ENCODE data around the gene CBFA2T3. TPM values are rescaled to one million over a fixed set of nuclear protein-coding genes. Genes with fewer than 3 reads are reported as not detected.

Gene CBFA2T3
- total and polyA plus RNA-seq, 2 of the 8 experiments (the other 6 are each of a cell fraction or from before 2014, with no cell fraction given), result 0.51 to 1.3 TPM

DNA sequence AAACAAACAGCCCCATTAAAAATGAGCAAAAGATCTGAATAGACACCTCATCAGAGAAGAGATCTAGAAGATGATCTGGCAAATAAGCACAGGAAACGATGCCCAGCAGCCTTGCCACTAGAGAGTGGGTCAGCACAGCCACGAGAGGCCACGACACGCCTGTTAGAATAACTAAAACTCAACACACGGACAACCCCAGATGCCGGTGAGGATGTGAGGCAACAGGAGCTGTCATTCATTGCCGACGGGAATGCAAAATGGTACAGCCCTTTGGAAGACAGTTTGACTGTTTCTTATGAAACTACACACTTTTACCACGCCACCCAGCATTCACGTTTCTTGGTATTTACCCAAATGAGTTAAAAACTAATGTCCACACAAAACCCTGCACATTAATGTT, 31.5 kb downstream of the CBFA2T3 start:
- Histone ChIP-seq H3K27ac (ENCODE audit: low read depth, low read length) (no peak overlapping the region), H3K4ac (replicated peaks; ENCODE audit: insufficient read length, low read depth, low read length) (no peak overlapping the region), H4K8ac (ENCODE audit: extremely low read depth, insufficient read depth, low read length) (no peak overlapping the region), H3K4me3 (ENCODE audit: extremely low read depth in 1 of 4, insufficient read depth in 2 of 4, low read depth in 3 of 4, low read length in 4 of 4) (no peak overlapping the region), H3K56ac (replicated peaks; ENCODE audit: insufficient read length, low read depth, low read length) (no peak overlapping the region), H2AK5ac (ENCODE audit: low read depth, low read length) (no peak overlapping the region), H3K9me3 (ENCODE audit: insufficient read depth in 2 of 2, low read depth in 1 of 2, low read length in 1 of 2) (no peaks in the 10 kb centered on the region), H3K23ac (ENCODE audit: insufficient read length) (no peak overlapping the region), H3K79me1 (ENCODE audit: low read depth, low read length) (no peaks in the 10 kb centered on the region), H3K36me3 (ENCODE audit: control insufficient read depth in 2 of 4, insufficient read depth in 4 of 4, low read length in 3 of 4) (peaks cover 0 to 5% (median 0%) of the 10 kb centered on the region in 4 experiments; a peak in 1 of 8 replicates), H2BK5ac (ENCODE audit: low read depth, low read length) (no peak overlapping the region), H2BK12ac (ENCODE audit: low read depth, low read length) (no peak overlapping the region), H3K4me1 (replicated peaks in 1 of 4; ENCODE audit: control insufficient read depth in 3 of 4, insufficient read depth in 4 of 4, low read length in 3 of 4) (peaks cover 0 to 7% (median 4%) of the 10 kb centered on the region in 4 experiments; a peak in 3 of 7 replicates), H2BK15ac (ENCODE audit: low read length) (no peak overlapping the region), H4K91ac (replicated peaks; ENCODE audit: insufficient read length, low read length) (no peak overlapping the region), H3K9ac (replicated peaks in 1 of 4; ENCODE audit: extremely low read depth in 1 of 4, low read depth in 3 of 4, low read length in 3 of 4) (no peak overlapping the region), H2BK20ac (ENCODE audit: low read length) (no peak overlapping the region), H3K18ac (ENCODE audit: extremely low read depth, low read length) (no peak overlapping the region), H3K79me2 (ENCODE audit: control insufficient read depth in 1 of 2, insufficient read depth in 2 of 2, low read length in 2 of 2) (no peaks in the 10 kb centered on the region), H2BK120ac (replicated peaks; ENCODE audit: low read depth, low read length) (no peak overlapping the region), H4K5ac (ENCODE audit: insufficient read length, low read depth, low read length) (no peak overlapping the region), H3K4me2 (ENCODE audit: insufficient read depth in 1 of 2, low read depth in 2 of 2, low read length in 2 of 2) (no peak overlapping the region), H4K20me1 (replicated peaks in 1 of 2; ENCODE audit: control insufficient read depth in 1 of 2, insufficient read depth in 2 of 2, low read length in 2 of 2) (no peaks in the 10 kb centered on the region), H3K23me2 (ENCODE audit: low read depth, low read length) (peaks cover 4% of the 10 kb centered on the region; the same call in 1 of the 2 replicates), H2AFZ (ENCODE audit: low read length) (no peak overlapping the region), H3K14ac (ENCODE audit: insufficient read length) (no peak overlapping the region), H3K27me3 (replicated peaks in 1 of 4; ENCODE audit: control insufficient read depth in 3 of 4, extremely low read depth in 1 of 4, insufficient read depth in 3 of 4, low read length in 3 of 4) (peaks cover 7 to 13% (median 10%) of the 10 kb centered on the region in 4 experiments; a peak in 6 of 7 replicates)
- TF ChIP-seq JUND (IDR thresholded peaks at IDR 0.05; ENCODE audit: low read length) (no peak), BCL11A (IDR thresholded peaks at IDR 0.05; ENCODE audit: low read depth in 2 of 2, low read length in 2 of 2) (no peak), SIX5 (IDR thresholded peaks at IDR 0.05; ENCODE audit: low read depth, low read length) (no peak)
- FAIRE-seq, result no peak
- POLR2A ChIA-PET (ENCODE audit: partially characterized antibody), result interaction anchor here (2.3 kb wide), 1 partner anchor 148 kb away, joined by 8 read pairs; the partner anchor contains the start of gene ACSF3
- CTCF ChIA-PET (ENCODE audit: partially characterized antibody), result interaction anchor here (1.4 kb wide), 1 partner anchor 10 kb away, joined by 4 read pairs; no protein-coding TSS in a partner anchor
- WGBS, 2 experiments (ENCODE audit: extremely low coverage in 1 of 2, insufficient coverage in 1 of 2, insufficient read length in 1 of 2, insufficient replicate concordance in 2 of 2, low coverage in 1 of 2, low lambda C conversion rate in 2 of 2, missing lambda C conversion rate in 1 of 2), result 86% methylated on average over 10 of the region's 10 CpGs; no CpG with 5 or more reads in 1 of the 2 experiments
- DNase-seq (ENCODE audit: low read depth in 1 of 2, low spot score in 2 of 2), result no peak
